GM19438 (cell line): Measurements from ENCODE around the gene IGF2R.
"Not testable (repeated sequence)": the region's sequence is repeated elsewhere in the genome, so short reads cannot be mapped to it uniquely, and the experiment has no call there.

Experiments used
- ATAC-seq: cut with Tn5 transposase; IDR thresholded peaks from one replicate; pipeline ENCODE4 v1.9.1; 2021; ENCODE audit warnings: low read depth; ENCODE audit not compliant: unreplicated experiment

Gene IGF2R

DNA sequence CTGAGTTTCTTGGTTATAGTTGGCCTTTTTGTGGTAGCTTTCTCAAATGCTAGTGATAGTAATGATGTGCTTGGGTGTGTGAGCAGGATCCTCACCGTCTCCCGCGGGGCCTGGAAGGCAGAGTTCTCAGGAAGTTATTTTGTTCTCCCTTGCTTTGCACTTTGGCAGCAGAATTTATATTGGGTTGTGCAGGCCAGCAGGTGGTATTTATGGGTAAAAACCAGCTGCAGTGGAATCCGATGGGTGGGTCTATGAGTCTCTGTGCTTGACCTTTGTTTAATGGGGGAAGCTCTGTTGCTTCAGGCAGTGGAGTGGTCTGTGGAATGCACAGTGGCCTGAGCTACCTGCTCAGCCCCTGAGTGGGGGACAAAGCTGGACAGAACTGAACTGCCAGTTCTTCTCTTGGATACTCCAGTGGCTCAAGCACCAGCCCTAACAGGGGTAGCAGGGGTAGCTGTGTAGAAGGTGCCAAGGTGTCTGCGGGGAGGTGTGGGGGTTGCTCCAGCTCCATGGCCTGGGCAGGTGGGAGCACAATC, 27.3 kb downstream of the IGF2R start:
- ATAC-seq: no peak

DNA sequence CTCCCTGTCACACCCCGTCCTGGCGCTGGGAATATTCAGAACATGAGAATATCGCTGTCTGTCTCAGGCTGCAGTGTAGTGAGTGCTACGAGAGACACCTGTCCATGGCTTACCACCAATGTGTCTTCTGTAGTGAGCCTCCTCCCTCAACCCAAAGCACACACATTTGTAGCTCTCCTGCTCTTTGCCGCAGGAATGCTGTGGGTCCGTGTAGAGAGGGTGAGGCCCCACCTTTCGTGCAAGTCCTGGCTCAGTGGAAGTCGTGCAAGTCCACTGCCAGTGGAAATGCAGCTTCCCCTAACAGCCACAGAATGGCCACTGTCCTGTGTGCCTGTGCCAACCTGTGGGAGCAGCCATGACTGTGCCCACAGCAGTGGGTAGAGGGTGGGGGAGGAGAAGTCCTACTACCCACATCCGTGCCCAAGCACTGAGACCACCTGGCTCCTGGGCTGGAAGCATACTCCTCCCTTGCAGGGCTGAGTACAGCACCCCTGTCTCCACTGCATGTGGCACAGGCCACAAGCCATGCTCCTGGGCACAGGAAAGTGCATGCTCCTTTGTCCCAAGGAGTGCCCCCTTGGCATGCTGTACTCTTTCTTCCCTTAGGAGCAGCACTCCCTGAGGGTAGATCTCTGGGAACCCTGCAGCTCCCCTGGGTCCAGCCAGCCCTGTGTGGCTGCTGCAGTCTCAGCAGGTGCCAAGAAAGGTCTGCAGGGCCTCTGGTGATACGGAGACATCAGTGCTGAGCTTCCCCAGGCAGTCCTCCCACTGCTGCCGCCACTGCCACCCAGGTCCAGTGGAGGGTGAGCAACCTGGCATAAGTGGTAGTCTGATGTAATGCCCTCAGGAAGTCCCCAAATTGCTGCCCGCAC, 28.0 kb downstream of the IGF2R start:
- ATAC-seq: no peak

DNA sequence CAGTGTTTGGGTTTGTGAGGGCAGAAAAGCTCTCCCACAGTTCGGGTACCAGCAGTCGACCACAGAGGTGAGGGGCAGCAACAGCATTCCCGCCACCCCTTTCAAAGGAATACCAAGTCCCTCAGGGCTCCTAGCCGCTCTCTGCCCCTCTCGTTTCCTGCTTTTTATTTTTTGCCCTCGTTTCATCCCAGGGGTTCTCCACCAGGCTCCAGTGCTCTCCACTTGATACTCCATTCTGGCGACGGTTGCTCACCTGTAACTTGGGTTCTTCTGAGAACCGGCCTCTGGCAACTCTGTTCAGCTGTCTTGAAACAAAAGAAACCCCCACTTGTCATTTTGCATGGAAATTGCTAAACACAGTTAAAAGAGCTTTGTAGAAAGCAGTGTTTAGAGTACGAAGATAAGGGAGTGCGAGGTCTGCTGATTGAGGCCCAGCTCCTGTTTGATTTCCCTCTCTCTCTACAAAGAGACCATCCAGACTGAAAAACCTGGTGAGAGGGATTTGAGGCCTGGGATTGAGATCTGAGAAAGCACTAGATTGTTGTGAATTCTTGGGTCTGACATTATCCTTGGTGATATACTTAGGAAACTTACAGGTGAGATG, 28.7 kb downstream of the IGF2R start:
- ATAC-seq: no peak

DNA sequence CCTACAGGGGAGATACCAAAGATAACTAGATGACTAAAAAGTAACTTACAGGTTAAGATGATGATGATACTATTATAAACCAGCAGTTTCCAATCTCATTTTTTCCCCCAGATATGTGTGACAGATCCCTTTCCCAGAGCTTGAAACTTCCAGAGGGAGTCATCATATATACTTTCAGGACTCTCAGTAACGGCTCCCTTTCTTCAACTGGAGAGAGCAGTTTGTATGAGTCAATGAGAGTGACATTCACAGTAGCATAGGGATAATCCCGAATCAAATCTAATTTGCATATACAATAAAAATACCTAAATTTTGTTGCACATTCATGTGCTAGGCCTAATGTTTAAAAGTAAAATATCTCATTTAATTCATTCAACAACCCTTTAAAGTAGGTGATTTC, 29.7 kb downstream of the IGF2R start:
- no peak for ATAC-seq

DNA sequence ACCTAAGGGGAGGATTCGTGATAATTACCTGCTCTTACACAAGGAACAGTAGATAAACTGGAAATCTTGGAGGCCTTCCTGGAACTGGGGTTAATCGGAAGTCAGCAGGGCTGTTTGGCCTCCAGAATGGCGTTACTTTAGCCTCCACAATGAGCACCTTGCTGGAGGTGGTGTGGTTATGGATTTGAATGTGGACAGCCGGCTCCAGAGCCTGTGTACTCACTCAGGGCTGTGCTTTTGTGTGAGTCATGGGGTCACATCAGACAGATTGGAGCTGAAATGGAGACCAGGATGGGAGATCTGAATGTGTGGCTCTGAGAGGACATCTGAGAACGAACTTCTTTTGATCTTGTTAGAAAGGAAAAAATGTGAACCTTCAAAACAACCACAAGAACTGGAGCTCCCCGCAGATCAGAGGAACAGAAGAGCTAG, 30.4 kb downstream of the IGF2R start:
- no peak for ATAC-seq

DNA sequence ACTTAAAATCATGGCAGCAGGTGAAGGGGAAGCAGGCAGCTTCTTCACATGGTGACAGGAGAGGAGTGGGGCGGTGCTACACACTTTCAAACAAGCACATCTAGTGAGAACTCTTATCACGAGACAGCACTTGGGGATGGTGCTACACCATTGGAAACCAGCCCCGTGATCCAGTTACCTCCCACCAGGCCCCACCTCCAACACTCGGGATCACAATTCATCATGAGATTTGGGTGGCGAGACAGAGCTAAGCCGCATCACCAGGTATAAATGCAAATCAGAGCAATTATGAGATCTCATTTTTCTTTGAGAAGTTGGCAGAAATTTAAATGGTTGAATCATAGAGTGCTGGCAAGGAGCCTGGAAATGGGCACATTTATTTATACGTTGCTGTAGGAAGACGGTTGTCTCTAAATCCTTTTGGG, 31.4 kb downstream of the IGF2R start:
- no peak for ATAC-seq

DNA sequence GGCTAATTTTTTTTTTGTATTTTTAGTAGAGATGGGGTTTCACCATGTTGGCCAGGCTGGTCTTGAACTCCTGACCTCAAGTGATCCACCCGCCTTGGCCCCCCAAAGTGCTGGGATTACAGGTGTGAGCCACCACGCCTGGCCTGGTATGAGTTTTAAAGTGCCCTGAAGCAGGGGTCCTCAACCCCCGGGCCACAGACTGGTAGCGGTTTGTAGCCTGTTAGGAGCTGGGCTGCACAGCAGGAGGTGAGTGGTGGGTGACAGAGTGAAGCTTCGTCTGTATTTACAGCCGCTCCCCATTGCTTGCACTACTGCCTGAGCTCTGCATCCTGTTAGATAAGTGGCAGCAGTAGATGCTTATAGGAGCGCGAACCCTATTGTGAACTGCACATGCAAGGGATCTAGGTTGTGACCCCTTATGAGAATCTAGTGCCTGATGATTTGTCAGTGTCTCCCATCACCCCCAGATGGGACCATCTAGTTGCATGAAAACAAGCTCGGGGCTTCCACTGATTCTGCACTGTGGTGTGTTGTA, 32.1 kb downstream of the IGF2R start:
- ATAC-seq: not testable (repeated sequence)

DNA sequence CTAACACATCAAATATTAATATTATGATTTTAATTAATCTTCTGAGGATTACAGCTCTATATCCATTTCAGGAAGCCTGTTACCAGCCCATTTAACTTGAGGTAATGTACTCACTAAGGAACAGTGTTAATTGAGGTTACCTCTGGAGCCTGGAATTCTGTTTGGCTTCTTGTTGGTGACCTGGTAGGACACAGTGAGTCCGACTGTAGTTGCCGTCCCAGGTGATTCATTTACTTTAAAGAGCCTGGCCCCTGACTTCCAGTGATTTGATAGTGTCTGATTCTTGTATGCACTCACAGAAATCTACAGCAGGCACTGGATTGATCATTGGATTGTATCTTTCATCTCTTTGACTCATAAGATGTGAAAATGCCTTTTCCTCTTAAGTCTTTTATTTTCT, 34.0 kb downstream of the IGF2R start:
- ATAC-seq: no peak

DNA sequence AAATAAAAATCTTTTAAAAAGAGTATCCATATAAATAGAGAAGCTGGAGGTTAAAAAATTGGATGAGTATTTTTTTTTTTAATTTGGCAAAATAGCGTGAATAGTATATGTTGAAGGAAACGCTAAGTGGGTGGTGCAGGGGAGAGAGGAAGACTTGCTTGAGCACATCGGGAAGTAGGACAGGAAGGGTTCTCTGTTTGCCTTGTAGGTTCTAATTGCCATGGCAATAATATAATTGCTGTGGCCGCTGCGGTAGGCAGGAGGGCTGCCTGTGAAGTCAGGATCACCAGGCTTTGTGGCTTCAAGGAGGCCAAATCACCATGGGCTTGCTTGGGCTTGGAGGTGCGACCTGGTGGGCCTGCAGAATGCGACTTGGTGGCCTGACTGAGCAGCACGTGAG, 35.1 kb downstream of the IGF2R start:
- ATAC-seq: no peak

DNA sequence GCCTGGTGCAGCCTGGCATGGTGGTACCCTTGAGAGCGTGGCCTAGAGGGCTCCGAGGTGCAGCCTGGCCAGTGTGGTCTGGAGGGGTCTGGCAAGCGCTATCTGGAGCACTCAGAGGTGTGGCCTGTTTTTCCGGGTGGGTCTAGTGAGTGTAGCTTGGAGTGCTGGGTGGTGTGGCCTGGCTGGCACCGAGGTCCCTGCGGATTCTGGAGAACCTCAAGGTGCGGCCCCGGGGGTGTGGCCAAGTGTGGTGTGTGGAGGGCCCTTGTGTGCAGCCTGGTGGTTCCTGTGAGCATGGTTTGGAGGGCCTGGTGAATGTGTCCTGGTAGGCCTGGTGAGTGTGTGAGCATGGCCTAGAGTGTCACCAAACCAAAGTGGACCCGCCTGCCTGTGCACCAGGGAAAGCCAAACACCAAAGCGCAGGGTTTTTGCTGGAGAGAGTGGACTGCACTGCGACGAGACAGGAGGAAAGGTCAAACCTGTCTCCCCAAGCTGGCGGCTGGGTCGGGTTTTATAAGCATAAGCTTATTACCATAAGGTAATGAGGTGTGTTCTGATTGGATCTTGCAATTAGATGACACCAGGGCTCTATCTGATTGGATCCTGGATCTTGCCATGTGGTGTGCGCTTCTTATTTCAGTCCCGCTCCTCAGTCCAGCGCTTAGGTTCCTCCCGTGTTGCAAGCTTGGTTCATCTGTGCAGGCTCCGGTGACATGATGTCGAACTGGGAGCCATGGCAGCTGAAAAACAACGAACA, 35.7 kb downstream of the IGF2R start:
- ATAC-seq: no peak

DNA sequence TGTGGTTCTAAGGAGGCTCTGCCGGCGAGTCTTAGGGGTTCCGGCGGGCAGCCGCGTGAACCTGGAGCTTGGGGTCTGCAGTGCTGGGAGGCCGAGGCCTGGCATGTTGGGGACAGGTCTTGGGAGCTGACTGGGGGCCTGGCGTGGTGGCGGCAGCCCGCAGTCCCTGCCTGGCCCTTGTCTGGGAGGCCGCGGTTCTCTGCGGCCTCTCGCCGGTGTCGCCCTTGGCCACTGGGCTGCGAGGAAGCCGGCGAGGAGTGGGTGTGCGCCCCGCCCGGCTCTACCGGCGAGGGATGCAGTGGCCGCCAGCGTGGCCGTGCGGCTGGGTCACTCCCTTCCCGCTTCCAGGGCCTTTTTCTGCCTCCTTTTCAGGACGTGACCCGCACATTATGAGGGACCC, 36.3 kb downstream of the IGF2R start:
- no peak for ATAC-seq

DNA sequence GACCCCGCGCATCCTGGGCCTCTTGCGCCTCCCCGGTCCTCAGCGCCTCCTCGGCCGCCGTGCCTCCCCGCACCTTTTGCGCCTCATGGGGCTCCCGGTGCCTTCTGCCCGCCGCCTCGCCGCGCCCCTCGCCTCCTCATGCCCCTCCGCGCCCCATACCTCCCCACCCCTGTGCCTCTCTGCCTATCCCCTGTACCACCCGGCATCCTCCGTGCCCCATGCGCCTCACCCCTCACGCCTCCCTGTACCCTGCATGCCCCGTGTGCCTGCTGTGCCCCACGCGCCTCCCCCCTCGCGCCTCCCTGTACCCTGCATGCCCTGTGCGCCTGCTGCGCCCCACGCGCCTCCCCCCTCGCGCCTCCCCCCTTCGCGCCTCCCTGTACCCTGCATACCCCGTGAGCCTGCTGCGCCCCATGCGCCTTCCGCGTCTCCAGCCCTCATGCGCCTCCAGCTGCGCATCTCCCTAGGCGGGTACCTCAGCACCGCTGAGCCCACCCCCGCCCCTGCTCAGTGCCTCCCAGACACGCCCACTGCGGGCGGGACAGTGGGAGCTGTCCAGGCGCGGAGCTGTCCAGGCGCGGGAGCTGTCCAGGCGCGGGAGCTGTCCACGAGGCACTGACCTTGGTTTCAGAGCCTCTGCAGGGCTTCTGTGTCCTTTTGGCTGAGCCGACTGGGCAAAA, 37.1 kb downstream of the IGF2R start:
- no peak for ATAC-seq

DNA sequence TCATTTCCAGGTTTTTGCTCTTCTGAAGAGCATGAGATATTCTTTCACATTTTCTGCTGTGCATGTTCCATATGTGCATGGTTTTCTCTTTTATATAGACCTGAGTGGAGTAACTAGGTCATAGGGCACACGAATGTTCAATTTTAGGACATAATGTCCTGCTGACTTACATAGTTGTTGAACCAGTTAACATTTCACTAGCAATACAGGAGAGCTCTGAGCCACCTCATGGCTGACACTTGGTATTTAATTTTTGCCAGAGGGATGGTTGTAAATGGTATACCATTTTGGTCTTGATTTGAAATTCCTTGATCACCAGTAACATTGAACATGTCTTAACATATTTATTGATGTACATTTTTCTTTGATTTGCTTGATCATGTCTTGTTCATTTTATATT, 38.3 kb downstream of the IGF2R start:
- no peak for ATAC-seq

DNA sequence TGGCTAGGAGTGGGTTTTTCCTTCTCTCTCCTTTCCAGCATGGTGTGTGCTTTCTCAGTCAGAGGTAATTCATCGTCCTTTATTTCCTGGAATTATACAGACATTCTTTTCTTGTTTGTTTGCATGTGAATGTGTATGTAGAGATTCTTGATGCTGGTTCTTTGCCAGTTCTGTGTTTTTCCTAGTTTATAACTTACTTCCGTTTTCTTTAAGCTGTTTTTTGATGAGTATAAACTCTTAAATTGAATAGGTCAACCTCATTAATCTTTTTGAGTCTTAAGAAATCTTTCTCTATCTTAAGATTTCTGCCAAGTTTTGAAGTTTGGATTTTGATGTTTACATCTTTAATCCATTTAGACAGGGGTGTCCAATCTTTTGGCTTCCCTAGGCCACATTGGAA, 38.7 kb downstream of the IGF2R start:
- ATAC-seq: no peak

DNA sequence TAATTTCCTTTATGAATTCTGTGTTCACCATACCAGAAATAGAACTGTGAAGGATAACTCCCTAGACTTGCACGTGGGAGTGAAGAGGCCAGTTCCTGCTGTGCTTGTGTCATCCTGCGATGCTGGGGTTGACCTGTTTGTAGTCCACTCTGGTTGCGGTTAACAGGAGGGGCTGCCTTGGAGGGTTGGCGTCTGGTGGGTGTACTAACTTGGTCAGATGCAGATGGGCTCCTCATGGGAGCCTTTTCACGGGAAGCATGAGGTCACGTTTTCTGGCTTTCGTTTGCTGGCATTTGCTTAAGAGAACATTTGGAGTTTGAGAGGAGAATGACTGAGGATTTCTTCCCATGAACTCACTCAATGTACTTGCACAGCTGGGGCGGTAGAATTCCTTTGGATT, 41.2 kb downstream of the IGF2R start:
- no peak for ATAC-seq

DNA sequence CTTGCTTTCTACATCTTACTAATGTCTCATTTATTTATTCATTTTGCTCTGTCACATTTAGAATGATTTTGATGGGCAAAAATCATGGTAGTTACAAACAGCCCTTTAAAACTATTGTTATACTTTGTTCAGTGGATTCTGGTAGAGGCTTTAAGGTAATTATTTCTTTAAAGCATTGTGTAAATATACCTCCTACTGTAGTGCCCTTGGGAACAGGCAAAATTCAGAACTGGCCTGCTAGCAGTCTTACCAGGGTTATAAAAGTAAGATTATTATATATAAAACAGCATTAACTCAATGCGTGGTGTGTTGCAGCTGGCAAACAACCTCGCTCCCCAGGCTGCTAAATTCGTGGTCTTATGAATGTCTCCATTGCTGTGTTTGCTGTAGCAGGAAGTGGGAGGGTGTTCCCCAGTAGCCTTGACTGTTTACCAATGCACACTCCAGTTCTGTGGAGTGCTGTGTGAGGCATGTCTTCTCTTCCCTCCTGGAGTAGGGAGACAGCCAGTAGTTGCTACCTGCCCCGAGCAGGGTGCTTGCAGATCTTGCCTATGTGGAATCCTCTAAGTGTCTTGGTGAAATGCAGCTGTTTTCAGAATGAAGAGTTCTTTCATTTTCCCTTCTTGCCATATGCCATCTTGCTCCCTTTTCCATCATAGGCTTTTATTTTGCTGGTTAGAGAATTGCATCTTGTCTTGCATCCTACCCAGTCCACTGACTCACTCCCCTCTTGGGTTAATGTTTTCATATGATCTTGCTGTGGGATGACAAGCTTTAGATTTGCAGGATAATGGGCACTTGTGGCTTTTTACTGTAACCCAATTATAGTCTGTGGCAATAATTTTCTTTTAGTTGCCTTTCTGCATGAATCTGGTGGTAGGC, 45.3 kb downstream of the IGF2R start:
- ATAC-seq: no peak

DNA sequence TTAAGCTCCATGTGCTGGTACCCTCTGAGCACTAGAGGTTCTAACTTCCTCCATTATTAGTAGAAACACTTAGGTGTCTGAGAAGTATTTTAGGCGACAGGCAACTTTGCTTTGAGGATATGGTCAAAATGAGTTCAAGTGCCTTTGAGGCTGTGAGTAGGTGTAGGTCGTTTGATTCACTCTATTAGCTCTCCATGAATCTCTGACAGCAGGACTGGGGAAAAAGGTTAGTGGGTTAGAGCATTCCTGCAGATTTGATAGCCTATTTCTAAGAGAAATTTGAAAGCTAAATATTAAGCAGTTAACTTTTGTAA, 45.9 kb downstream of the IGF2R start:
- no peak for ATAC-seq

DNA sequence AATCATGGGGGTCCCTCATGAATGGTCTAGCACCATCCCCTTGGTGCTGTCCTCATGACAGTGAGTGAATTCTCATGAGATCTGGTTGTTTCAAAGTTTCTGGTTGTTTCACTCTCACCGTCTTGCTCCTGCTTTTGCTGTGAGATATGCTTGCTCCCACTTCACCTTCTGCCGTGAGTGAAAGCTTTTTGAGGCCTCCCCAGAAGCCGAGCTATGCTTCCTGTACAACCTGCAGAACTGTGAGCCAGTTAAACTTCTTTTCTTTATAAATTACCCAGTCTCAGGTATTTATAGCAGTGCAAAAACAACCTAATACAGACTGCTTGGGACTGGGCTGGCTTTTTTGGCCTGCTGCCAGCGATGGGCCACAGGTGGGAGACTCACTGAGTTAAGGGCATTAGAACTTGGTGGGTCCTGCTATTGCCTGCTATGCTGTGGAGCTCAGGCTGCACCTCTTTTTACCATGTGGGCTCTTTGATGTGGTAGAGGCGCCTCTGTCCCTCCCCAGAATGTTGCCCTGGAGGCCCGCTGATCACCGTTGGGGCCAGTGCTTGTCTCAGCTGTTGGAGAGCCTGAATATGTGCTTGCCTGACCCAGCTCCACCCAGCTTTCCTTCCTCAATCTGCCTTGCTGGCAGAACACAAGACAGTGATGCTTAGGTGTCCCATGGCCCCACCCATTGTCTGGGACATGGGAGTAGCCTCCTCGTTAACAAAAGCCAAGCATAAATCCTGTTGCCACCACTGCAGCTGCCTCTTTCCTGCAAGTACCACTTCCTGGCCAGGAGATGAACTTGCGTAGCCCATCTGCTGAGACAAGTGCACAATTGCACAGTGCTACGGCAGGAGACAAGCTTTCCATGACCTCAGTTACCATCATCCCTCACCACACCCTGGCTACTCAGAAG, 47.1 kb downstream of the IGF2R start:
- no peak for ATAC-seq

DNA sequence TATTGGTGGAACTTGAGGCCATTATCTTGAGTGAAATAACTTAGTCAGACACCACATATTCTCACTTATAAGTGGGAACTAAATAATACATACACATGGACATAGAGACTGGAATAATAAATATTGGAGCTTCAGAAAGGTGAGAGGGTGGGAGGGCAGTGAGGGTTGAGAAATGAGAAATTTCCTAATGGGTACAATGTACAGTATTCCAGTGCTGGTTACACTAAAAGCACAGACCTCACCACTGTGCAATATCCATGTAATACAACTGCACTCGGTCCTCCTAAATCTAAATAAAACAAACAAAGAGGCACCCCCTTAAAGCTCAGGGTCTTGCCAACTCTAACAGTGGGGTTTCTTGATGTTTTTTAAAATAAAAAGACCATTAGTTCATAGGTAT, 53.2 kb downstream of the IGF2R start:
- ATAC-seq: no peak
